Cardiac muscle cell (in vitro differentiated cells and primary cell): Measurements from ENCODE around the gene IDUA. TPM values are rescaled to one million over a fixed set of nuclear protein-coding genes. Genes with fewer than 3 reads are reported as not detected.

Source experiments
- DNase-seq, 2 donors: peaks; one replicate each; pipeline versions ENCODE4 v3.0.0 to v3.0.0-alpha.2; 2010 to 2017; ENCODE audit warnings: low read depth in 1 of 2, low spot score in 1 of 2
- H3K27ac ChIP-seq: fragments of 200-600 bp; sonication (generic); 2 replicates; pipeline ENCODE4 v1.5.1; 2016
- H3K27me3 ChIP-seq: fragments of 200-600 bp; sonication (generic); 2 replicates; pipeline ENCODE4 v1.6.0; 2016; ENCODE audit warnings: control low read depth
- H3K36me3 ChIP-seq: fragments of 200-600 bp; sonication (generic); 2 replicates; pipeline ENCODE4 v1.5.1; 2016; ENCODE audit warnings: control low read depth
- H3K4me1 ChIP-seq: fragments of 200-600 bp; sonication (generic); 2 replicates; pipeline ENCODE4 v1.8.1; 2017; ENCODE audit warnings: low read depth, mild to moderate bottlenecking, mixed run types
- H3K4me3 ChIP-seq: fragments of 200-600 bp; sonication (generic); 2 replicates; pipeline ENCODE4 v1.5.1; 2016; ENCODE audit warnings: mild to moderate bottlenecking
- H3K9me3 ChIP-seq: fragments of 200-600 bp; sonication (generic); 2 replicates; pipeline ENCODE4 v1.5.1; 2017; ENCODE audit warnings: low read depth, mild to moderate bottlenecking, control low read depth
- polyA plus RNA-seq: library from polyadenylated mRNA; unstranded; fragments of >200 nt; fragmentation: Nextera tagmentation; extraction: Ambion mirVana; gene quantifications from 2 replicates; pipeline ENCODE4 v1.2.1, GENCODE V29; 2016
- total RNA-seq: library from RNA; depleted of rRNA; stranded (reverse); fragments of >200 nt; gene quantifications from 2 replicates; pipeline ENCODE4 v1.2.3, GENCODE V29; 2016
- TF ChIP-seq, protein P1 (sequence below): IDR thresholded peaks from 2 replicates; pipeline ENCODE4 v1.5.1; 2012; ENCODE audit warnings: low read depth, mild to moderate bottlenecking, low read length

The IDUA gene
- total and polyA plus RNA-seq, 2 experiments from 2014 or later, result 13.0 to 29.9 TPM

DNA sequence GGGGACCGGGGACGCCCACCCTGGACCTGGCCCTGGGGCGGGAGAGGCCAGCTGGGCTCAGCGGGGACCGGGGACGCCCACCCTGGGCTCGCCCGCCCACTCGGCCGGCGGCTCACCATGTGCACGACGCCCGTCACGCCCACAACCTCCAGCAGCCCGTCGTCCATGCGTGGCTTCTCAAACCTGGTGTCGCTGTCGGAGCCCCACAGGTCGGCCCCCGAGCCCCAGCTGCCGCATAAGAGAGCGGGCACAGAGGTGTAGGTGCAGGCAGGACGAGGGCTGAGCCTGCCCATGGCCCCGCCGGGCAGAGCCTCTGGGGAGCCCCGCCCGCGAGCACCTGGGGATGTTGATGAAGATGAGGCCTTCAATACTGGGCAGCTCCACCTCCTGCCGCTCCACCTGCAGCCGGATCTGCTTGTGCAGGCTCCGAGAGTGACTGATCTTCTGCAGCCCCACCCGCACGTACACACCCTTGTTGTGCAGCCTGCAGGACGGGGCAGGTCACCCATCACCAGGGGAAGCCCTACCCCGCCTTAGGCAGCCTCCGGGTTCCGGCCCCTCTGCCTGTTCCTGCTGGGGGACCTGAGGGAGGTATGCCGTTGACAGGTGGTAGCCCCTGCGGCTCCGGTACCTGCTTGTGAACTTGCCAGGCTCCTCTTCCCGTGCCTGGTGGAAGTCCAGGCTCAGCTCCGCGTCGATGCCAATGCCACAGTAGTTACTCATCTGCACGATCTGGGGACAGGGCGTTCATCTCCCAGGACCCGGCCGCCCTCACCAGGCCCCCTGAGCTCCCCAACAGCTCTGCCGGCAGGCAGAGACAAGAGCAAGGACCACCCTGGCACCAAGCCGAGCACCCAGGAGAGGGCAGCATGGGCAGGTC, 25.3 kb upstream of the IDUA start:
- Histone ChIP-seq H3K4me1 (no peaks in the 10 kb centered on the region), H3K27ac (no peak overlapping the region), H3K36me3 (no peaks in the 10 kb centered on the region), H3K4me3 (no peak overlapping the region), H3K27me3 (peaks cover 2% of the 10 kb centered on the region), H3K9me3 (no peaks in the 10 kb centered on the region)
- DNase-seq, result no peak
- TF ChIP-seq, protein P1, sequence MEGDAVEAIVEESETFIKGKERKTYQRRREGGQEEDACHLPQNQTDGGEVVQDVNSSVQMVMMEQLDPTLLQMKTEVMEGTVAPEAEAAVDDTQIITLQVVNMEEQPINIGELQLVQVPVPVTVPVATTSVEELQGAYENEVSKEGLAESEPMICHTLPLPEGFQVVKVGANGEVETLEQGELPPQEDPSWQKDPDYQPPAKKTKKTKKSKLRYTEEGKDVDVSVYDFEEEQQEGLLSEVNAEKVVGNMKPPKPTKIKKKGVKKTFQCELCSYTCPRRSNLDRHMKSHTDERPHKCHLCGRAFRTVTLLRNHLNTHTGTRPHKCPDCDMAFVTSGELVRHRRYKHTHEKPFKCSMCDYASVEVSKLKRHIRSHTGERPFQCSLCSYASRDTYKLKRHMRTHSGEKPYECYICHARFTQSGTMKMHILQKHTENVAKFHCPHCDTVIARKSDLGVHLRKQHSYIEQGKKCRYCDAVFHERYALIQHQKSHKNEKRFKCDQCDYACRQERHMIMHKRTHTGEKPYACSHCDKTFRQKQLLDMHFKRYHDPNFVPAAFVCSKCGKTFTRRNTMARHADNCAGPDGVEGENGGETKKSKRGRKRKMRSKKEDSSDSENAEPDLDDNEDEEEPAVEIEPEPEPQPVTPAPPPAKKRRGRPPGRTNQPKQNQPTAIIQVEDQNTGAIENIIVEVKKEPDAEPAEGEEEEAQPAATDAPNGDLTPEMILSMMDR, result no peak

DNA sequence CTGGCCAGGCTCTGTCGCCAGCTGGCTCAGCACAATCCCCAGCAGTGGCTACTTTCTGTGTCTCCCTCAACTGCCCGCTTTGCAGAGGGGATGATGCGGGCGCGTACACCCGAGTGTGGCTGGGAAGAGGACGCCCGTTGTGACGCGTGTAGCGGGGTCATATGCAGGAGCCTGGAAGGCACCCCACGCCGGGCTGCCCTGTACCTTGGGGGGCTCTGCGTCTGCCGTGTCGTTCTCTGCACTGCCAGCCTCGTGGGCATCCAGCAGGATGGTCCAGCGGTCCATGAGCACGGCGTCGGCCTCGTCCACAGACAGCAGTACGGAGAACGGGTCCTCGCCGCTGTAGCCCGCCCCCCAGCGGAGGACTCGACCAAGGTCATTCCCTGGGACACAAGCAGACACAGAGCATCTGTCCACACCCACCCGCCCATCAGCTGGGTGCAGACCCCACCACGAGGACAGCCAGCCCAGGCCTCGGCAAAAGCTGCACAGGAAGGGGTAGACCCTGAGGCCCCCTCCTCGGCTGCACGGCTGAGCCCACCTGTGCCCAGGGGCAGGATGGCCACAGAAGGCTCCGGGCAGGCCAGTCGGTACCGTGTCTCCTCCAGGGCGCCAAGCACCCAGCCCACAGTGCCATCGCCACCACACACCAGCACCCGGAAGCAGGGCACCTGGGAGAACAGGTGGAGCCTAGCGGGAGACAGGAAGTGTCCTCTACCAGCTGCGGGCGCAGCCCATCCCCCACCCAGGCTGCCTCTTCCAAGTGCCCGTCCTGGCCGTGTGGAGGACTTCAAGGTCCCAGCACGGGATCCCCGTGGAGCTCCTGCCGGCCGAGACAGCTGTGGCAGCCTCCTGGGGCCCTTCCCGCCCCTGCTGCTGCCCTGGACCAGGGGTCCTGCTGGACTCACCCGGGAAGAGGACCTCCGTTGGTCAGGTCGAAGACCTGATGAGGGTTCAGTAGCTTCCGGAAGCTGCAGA, 24.3 kb upstream of the IDUA start:
- Histone ChIP-seq H3K27me3 (peaks cover 12% of the 10 kb centered on the region), H3K36me3 (no peaks in the 10 kb centered on the region), H3K4me1 (no peaks in the 10 kb centered on the region), H3K9me3 (no peaks in the 10 kb centered on the region), H3K27ac (no peak overlapping the region), H3K4me3 (no peak overlapping the region)
- DNase-seq, result no peak
- TF ChIP-seq, protein P1, result no peak

DNA sequence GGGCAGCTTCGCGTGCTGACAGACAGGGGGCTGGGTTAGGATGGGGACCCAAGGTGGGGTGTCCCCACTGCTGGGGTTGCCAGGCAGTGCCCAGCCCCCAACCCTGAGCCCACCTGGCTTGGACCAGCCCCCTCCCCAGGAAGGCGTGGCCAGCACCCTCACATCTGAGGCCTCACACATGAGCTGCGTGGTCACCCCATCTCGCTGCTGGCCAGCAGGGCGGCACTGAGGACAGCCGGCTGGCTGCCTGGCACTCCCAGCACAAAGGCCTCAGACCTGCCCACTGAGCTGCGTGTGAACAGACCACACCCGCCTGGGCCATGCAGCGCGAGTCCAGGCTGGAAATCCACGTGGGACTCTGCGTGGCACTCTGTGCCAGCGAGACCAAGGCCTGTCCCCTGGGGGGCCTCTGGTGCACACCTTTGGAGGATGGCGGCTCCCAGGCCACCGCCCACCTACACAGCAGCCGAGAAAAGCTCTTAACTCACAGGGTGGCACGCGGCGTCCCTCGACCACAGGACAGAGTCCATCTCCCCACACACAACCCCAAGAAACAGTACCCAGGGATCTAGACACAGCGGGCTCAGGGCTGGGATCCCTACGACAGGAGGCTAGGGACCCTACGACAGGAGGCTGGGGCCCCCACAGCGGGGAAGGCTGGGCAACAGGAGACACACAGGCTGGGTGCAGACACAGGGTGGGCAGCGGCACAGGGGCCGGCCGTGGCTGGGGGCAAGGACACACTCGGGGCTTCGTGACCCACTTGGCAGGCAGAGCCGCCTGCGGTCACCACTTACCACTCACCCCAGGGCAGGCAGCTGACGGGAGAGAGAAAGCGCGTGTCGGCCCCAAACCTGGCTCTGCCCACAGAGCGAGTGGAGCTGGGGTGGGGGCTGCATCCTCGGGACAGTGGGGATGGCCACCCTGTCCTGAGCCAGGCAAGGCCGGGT, 23.3 kb upstream of the IDUA start:
- H3K36me3 ChIP-seq, result no peaks in the 10 kb centered on the region
- TF ChIP-seq, protein P1, result no peak
- no peaks in the 10 kb centered on the region for H3K9me3 ChIP-seq
- peaks cover 22% of the 10 kb centered on the region for H3K27me3 ChIP-seq
- no peak for DNase-seq
- H3K4me3 ChIP-seq, result no peak overlapping the region
- H3K27ac ChIP-seq, result no peak overlapping the region
- no peaks in the 10 kb centered on the region for H3K4me1 ChIP-seq

DNA sequence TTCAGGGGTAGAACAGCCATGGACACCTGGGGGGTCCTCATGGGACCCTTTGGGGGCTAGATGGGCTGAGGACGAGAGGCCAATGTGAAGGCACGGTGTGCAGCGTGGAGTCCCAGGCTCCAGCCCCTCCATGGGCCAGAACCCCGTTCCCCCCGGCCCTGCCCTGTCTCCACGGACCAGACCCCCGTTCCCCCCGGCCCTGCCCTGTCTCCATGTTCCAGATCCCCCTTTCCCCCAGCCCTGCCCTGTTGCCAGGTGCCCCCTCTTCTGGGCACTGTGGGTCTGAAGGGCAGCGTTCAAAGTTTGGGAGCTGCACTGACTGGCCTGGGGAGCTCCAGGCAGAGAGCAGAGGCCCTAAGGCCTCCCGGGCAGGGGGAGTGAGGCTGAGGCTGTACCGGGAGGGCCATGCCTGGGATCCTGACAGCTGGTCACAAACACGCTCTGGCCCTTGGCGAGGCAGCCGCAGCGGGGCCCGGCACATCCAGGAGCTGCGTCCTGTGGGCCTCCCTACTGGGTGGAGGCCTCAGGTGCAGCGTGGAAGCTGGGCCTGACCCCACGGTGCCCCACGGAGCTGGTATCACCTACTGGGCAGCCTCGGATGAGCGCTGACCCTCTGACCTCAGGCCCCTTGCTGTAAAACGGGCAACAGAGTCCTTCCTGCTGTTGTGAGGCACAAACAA, 22.4 kb upstream of the IDUA start:
- Histone ChIP-seq H3K27ac (no peak overlapping the region), H3K27me3 (peaks cover 29% of the 10 kb centered on the region), H3K9me3 (no peaks in the 10 kb centered on the region), H3K4me1 (no peaks in the 10 kb centered on the region), H3K4me3 (no peak overlapping the region), H3K36me3 (no peaks in the 10 kb centered on the region)
- TF ChIP-seq, protein P1, result no peak
- DNase-seq, result no peak
